ENCODE data around the gene ARHGAP28. TPM values are rescaled to one million over a fixed set of nuclear protein-coding genes. Genes with fewer than 3 reads are reported as not detected.

ARHGAP28 gene
- total and polyA plus RNA-seq, 12 donors = 0.35 to 5.3 (median 2.2) TPM

DNA sequence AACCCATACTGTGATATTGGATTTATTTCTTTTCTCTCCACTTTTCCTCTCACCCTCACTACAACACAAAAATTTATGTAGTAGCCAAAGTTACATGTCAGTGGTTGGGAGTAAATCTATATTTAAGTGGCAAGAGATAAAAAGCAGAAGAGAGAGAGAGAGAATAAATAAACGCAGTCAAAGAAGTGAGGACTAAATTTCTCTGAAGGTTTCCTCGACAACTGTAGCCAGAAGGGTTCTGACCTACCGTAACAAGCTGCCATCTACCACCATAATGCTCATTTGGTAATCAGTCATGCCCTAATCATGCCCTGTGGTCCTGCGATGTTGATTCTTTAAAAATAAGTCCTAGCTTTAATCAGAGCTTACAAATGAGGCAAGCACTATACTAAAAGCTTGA is 9.1 kb downstream of the ARHGAP28 start:
- H3K4me1 ChIP-seq = peaks cover 0 to 19% (median 8%) of the 10 kb centered on the region in 9 donors

DNA sequence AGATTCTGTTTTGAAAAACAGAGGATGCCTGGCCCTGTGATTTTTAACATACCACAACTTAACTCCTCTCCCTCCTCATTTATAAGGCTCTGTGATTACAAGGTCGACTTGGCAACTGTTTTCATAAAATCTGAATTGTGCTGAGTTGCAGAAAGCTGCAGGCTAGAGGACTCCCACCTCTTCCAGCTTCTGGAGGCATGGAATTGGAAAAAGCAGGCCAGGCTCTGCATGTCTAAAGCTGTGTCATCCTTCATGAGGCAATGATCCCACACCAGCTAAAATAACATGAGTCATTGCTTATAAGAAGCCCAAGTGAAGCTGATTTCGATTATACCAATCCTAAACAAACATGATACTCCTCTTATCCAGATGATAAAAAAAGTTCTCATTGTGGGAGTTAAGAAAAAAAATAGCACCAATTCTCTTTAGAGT is 11.7 kb downstream of the ARHGAP28 start:
- Histone ChIP-seq H3K4me3 (no peak overlapping the region), H3K4me1 (peaks cover 0 to 19% (median 8%) of the 10 kb centered on the region in 9 donors), H3K27ac (peak overlapping the region in 6 of 10 donors; percentile 0 to 75 (median 32)), H3K27me3 (no peaks in the 10 kb centered on the region), H3K36me3 (no peaks in the 10 kb centered on the region), H3K9me3 (no peaks in the 10 kb centered on the region)
- DNase-seq = peak in 1 of 2 donors; percentile 36
- TF ChIP-seq, protein P1, sequence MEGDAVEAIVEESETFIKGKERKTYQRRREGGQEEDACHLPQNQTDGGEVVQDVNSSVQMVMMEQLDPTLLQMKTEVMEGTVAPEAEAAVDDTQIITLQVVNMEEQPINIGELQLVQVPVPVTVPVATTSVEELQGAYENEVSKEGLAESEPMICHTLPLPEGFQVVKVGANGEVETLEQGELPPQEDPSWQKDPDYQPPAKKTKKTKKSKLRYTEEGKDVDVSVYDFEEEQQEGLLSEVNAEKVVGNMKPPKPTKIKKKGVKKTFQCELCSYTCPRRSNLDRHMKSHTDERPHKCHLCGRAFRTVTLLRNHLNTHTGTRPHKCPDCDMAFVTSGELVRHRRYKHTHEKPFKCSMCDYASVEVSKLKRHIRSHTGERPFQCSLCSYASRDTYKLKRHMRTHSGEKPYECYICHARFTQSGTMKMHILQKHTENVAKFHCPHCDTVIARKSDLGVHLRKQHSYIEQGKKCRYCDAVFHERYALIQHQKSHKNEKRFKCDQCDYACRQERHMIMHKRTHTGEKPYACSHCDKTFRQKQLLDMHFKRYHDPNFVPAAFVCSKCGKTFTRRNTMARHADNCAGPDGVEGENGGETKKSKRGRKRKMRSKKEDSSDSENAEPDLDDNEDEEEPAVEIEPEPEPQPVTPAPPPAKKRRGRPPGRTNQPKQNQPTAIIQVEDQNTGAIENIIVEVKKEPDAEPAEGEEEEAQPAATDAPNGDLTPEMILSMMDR (IDR thresholded peaks at IDR 0.05) = no peak
- peak; percentile 70 to 98 (median 94) for ATAC-seq
- intact Hi-C loops (cut with DNase I) = loop anchor here in 2 of 10 donors (5.0 to 10.0 kb wide), 2 partner anchors 41 to 196 kb away; no protein-coding TSS in a partner anchor
- WGBS, 2 donors = 29 to 45% methylated on average over 2 of the region's 2 CpGs

More for the DNA sequence above, 9.1 kb downstream of the ARHGAP28 start:
- no peak overlapping the region for H3K4me3 ChIP-seq
- no peaks in the 10 kb centered on the region for H3K36me3 ChIP-seq
- 59 to 75% methylated on average over 4 of the region's 4 CpGs for WGBS, 2 donors
- ATAC-seq (no peak), DNase-seq (no peak)
- H3K9me3 ChIP-seq = no peaks in the 10 kb centered on the region
- intact Hi-C loops (cut with DNase I) = loop anchor here in 1 of 10 donors (10.0 kb wide), 1 partner anchor 146 kb away; no protein-coding TSS in a partner anchor
- TF ChIP-seq, protein P1 (IDR thresholded peaks at IDR 0.05) = no peak
- no peaks in the 10 kb centered on the region for H3K27me3 ChIP-seq
- no peak overlapping the region for H3K27ac ChIP-seq

DNA sequence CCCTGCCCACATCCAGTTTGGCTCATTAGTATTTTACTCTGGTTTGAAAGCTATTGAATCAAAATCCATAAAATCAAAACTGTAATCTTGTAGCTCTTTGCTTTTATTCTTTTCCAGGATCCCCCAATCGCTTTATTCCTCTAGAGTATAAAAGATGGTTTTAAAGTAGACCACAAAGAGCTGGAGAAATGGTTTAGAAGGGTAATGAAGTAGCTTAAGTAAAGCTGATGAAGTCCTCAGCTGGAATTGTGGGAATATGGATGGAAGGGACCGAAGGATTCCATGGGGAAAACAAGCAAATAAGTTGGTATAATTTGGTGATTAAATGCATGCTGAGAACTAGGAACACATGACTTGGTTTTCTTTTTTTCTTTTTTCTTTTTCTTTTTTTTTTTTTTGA is 12.3 kb downstream of the ARHGAP28 start:
- TF ChIP-seq, protein P1 (IDR thresholded peaks at IDR 0.05) = no peak
- Histone ChIP-seq H3K4me3 (no peak overlapping the region), H3K4me1 (peaks cover 0 to 19% (median 8%) of the 10 kb centered on the region in 9 donors), H3K36me3 (no peaks in the 10 kb centered on the region), H3K27ac (peak overlapping the region in 4 of 10 donors; percentile 26 to 68 (median 40)), H3K27me3 (no peaks in the 10 kb centered on the region), H3K9me3 (no peaks in the 10 kb centered on the region)
- 80 to 82% methylated on average over 2 of the region's 2 CpGs for WGBS, 2 donors
- DNase-seq = no peak
- no peak for ATAC-seq
- intact Hi-C loops (cut with DNase I) = loop anchor here in 2 of 10 donors (5.0 to 10.0 kb wide), 2 partner anchors 41 to 197 kb away; no protein-coding TSS in a partner anchor

DNA sequence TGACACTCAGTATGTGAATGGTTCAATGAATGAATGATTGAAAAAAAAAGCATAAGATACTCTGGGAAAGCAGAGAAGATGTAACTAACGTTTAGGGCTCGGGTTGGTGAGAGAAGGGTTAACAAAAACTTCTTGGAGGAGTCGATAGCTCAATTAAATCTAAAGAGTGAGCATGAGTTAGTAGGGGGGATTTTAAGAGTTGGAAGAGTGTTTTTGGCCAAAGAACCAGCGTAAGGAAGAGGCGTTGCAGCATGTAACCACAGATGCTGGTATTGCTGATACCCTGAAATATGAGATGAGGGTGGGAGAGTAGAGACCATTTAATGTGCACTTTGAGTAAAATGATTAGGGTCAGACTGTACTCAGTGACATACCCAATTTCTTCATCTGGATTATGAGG is 14.5 kb downstream of the ARHGAP28 start:
- Histone ChIP-seq H3K9me3 (no peaks in the 10 kb centered on the region), H3K27me3 (no peaks in the 10 kb centered on the region), H3K36me3 (no peaks in the 10 kb centered on the region), H3K4me1 (peaks cover 0 to 37% (median 13%) of the 10 kb centered on the region in 9 donors), H3K4me3 (no peak overlapping the region), H3K27ac (no peak overlapping the region)
- DNase-seq (no peak), ATAC-seq (no peak)
- TF ChIP-seq, protein P1 (IDR thresholded peaks at IDR 0.05) = no peak
- WGBS, 2 donors = 87 to 88% methylated on average over 5 of the region's 5 CpGs
- intact Hi-C loops (cut with DNase I) = loop anchor here in 2 of 10 donors (5.0 to 10.0 kb wide), 2 partner anchors 38 to 199 kb away; no protein-coding TSS in a partner anchor
